Measurements from ENCODE around the gene TYMP. TPM values are rescaled to one million over a fixed set of nuclear protein-coding genes. Genes with fewer than 3 reads are reported as not detected.

TYMP gene
- polyA plus RNA-seq, 1 of the 3 experiments (the other 2 are of a cell fraction): 1.7 TPM

DNA sequence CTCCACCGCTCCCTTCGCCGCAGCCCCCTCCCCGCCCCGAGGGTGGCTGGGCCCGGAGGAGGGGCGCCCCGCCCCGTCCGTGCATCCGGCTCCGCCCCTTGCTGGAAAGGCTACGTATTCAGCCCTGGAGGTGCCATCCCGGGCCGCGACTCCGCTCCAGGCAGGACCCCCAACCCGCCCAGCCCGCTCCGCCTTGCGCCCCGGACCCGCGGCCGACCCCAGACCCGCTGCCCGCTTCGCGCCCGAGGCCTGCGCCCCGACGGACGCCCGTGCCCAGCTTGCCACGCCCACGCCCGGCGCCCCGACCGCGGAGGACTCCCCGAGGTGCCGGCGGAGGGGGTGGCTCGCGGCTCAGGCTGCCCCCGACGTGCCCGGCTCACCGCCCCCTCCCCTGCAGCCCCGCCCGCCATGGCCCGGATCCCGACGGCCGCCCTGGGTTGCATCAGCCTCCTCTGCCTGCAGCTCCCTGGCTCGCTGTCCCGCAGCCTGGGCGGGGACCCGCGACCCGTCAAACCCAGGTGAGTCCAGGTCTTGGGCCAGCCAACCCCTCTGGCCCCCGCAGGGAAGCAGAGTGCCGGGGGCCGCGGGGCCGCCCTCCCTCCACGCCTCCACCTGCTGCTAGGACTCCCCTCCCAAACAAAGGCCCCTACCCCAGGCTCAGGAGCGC lies 48.2 kb downstream of the TYMP start, which contains the start of gene ADM2:
ADM2 (plus strand) TSS at position 104 of the 667 bp plus-strand sequence; CDS start at position 409, 305 bp downstream.
- DNase-seq: peak; percentile 91
- Histone ChIP-seq H3K27me3 (ENCODE audit: insufficient read depth) (peaks cover 10% of the 10 kb centered on the region; the same call in 1 of the 2 replicates), H4K20me1 (ENCODE audit: insufficient read depth) (no peaks in the 10 kb centered on the region), H3K4me1 (ENCODE audit: control insufficient read depth in 1 of 2, insufficient read depth in 2 of 2, low read depth in 1 of 2, low read length in 1 of 2) (peaks cover 0 to 2% of the 10 kb centered on the region in 2 experiments; a peak in 1 of 4 replicates), H3K36me3 (replicated peaks in 1 of 2; ENCODE audit: control insufficient read depth in 1 of 2, insufficient read depth in 2 of 2, low read length in 1 of 2) (no peaks in the 10 kb centered on the region), H3K9me3 (no peaks in the 10 kb centered on the region), H3K9me2 (no peaks in the 10 kb centered on the region), H3K4me2 (peak within 1 kb of the TSS; percentile 55), H3K9ac (no peak within 1 kb of the TSS), H3F3A (replicated peaks; ENCODE audit: insufficient read depth) (no peaks in the 10 kb centered on the region), H3K27ac (ENCODE audit: low read depth in 2 of 2, low read length in 1 of 2) (no peak within 1 kb of the TSS), H3K79me2 (ENCODE audit: insufficient read depth) (no peaks in the 10 kb centered on the region), H2AFZ (ENCODE audit: low read depth) (no peak within 1 kb of the TSS), H3K4me3 (ENCODE audit: low read depth in 2 of 2, low read length in 1 of 2) (peak within 1 kb of the TSS; percentile 44 to 48)
- ChIA-PET CTCF (interaction anchor here (0.6 to 1.0 kb wide), 2 partner anchors 10 to 146 kb away, joined by 3 read pairs; no protein-coding TSS in a partner anchor), POLR2A (interaction anchor here (1.8 kb wide), 1 partner anchor 44 kb away, joined by 5 read pairs; the partner anchor contains the start of gene SCO2)
- WGBS (ENCODE audit: low lambda C conversion rate): 56% methylated on average over 15 of the region's 70 CpGs
- no peak for TF ChIP-seq SIN3A (IDR thresholded peaks at IDR 0.05; ENCODE audit: borderline replicate concordance, low read depth, low read length)

DNA sequence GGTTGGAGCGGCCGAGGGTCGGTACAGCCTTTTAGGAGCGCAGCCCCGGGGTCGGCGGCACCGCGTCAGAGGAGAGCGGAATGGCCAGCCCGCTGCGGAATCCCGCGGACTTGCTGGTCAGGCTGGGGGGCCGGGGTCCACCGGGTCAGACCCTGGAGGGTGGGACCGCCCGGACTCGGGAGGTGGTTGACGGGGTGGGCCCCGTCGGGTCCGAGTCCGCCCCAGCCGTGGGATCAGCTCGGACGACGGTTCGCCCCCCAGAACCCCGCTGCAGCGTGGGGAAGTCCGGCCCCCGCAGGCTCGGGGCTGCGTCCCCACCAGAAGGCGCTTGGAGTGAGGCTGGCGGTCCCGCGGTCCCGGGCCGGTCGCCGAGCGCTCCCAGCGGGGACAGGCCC lies 48.8 kb downstream of the TYMP start:
- DNase-seq: no peak
- WGBS (ENCODE audit: low lambda C conversion rate): no CpG with 5 or more reads among the region's 45 CpGs
- no peaks in the 10 kb centered on the region for H4K20me1 ChIP-seq (ENCODE audit: insufficient read depth)
- peak overlapping the region; percentile 37; the same call in 1 of the 2 replicates for H3K4me2 ChIP-seq
- no peaks in the 10 kb centered on the region for H3K9me2 ChIP-seq
- H3K4me3 ChIP-seq (ENCODE audit: low read depth in 2 of 2, low read length in 1 of 2): peak overlapping the region; percentile 44 to 48; a peak in 3 of 4 replicates
- no peak overlapping the region for H3K27ac ChIP-seq (ENCODE audit: low read depth in 2 of 2, low read length in 1 of 2)
- CTCF ChIA-PET: interaction anchor here (1.0 to 1.4 kb wide), 2 partner anchors 10 to 17 kb away, joined by 3 read pairs; no protein-coding TSS in a partner anchor
- H3K9me3 ChIP-seq: no peaks in the 10 kb centered on the region
- H3K79me2 ChIP-seq (ENCODE audit: insufficient read depth): no peaks in the 10 kb centered on the region
- POLR2A ChIA-PET: interaction anchor here (1.8 kb wide), 1 partner anchor 45 kb away, joined by 5 read pairs; the partner anchor contains the start of gene SCO2
- no peaks in the 10 kb centered on the region for H3K36me3 ChIP-seq (replicated peaks in 1 of 2; ENCODE audit: control insufficient read depth in 1 of 2, insufficient read depth in 2 of 2, low read length in 1 of 2)
- H3K27me3 ChIP-seq (ENCODE audit: insufficient read depth): peaks cover 10% of the 10 kb centered on the region; the same call in 1 of the 2 replicates
- no peak overlapping the region for H3K9ac ChIP-seq
- H2AFZ ChIP-seq (ENCODE audit: low read depth): no peak overlapping the region
- no peaks in the 10 kb centered on the region for H3F3A ChIP-seq (replicated peaks; ENCODE audit: insufficient read depth)
- H3K4me1 ChIP-seq (ENCODE audit: control insufficient read depth in 1 of 2, insufficient read depth in 2 of 2, low read depth in 1 of 2, low read length in 1 of 2): peaks cover 0 to 2% of the 10 kb centered on the region in 2 experiments; a peak in 1 of 4 replicates
- TF ChIP-seq, protein P1, sequence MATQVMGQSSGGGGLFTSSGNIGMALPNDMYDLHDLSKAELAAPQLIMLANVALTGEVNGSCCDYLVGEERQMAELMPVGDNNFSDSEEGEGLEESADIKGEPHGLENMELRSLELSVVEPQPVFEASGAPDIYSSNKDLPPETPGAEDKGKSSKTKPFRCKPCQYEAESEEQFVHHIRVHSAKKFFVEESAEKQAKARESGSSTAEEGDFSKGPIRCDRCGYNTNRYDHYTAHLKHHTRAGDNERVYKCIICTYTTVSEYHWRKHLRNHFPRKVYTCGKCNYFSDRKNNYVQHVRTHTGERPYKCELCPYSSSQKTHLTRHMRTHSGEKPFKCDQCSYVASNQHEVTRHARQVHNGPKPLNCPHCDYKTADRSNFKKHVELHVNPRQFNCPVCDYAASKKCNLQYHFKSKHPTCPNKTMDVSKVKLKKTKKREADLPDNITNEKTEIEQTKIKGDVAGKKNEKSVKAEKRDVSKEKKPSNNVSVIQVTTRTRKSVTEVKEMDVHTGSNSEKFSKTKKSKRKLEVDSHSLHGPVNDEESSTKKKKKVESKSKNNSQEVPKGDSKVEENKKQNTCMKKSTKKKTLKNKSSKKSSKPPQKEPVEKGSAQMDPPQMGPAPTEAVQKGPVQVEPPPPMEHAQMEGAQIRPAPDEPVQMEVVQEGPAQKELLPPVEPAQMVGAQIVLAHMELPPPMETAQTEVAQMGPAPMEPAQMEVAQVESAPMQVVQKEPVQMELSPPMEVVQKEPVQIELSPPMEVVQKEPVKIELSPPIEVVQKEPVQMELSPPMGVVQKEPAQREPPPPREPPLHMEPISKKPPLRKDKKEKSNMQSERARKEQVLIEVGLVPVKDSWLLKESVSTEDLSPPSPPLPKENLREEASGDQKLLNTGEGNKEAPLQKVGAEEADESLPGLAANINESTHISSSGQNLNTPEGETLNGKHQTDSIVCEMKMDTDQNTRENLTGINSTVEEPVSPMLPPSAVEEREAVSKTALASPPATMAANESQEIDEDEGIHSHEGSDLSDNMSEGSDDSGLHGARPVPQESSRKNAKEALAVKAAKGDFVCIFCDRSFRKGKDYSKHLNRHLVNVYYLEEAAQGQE (IDR thresholded peaks at IDR 0.05; ENCODE audit: low read depth, low read length): no peak
- TF ChIP-seq POLR2AphosphoS5 (IDR thresholded peaks at IDR 0.05; ENCODE audit: low read depth, low read length): no peak
- no peak for TF ChIP-seq ELF1 (IDR thresholded peaks at IDR 0.05)
- no peak for TF ChIP-seq FOXM1 (IDR thresholded peaks at IDR 0.05; ENCODE audit: low read depth)
- TF ChIP-seq RFX5 (IDR thresholded peaks at IDR 0.05; ENCODE audit: low read length): no peak
- no peak for TF ChIP-seq MXI1 (IDR thresholded peaks at IDR 0.05; ENCODE audit: low read depth, low read length)
- TF ChIP-seq FOXJ3 (CRISPR knock-in tag; IDR thresholded peaks at IDR 0.05): no peak
- TF ChIP-seq TCF12 (IDR thresholded peaks at IDR 0.05): no peak
- no peak for TF ChIP-seq TEAD4 (IDR thresholded peaks at IDR 0.05; ENCODE audit: borderline replicate concordance, insufficient read depth)
- no peak for TF ChIP-seq TAF1 (IDR thresholded peaks at IDR 0.05; ENCODE audit: borderline replicate concordance, low read depth, low read length)
- TF ChIP-seq, protein P2, sequence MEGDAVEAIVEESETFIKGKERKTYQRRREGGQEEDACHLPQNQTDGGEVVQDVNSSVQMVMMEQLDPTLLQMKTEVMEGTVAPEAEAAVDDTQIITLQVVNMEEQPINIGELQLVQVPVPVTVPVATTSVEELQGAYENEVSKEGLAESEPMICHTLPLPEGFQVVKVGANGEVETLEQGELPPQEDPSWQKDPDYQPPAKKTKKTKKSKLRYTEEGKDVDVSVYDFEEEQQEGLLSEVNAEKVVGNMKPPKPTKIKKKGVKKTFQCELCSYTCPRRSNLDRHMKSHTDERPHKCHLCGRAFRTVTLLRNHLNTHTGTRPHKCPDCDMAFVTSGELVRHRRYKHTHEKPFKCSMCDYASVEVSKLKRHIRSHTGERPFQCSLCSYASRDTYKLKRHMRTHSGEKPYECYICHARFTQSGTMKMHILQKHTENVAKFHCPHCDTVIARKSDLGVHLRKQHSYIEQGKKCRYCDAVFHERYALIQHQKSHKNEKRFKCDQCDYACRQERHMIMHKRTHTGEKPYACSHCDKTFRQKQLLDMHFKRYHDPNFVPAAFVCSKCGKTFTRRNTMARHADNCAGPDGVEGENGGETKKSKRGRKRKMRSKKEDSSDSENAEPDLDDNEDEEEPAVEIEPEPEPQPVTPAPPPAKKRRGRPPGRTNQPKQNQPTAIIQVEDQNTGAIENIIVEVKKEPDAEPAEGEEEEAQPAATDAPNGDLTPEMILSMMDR (IDR thresholded peaks at IDR 0.05): no peak
- no peak for TF ChIP-seq GATA2 (CRISPR knock-in tag; IDR thresholded peaks at IDR 0.05)
- TF ChIP-seq, protein P3, sequence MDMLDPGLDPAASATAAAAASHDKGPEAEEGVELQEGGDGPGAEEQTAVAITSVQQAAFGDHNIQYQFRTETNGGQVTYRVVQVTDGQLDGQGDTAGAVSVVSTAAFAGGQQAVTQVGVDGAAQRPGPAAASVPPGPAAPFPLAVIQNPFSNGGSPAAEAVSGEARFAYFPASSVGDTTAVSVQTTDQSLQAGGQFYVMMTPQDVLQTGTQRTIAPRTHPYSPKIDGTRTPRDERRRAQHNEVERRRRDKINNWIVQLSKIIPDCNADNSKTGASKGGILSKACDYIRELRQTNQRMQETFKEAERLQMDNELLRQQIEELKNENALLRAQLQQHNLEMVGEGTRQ (IDR thresholded peaks at IDR 0.05; ENCODE audit: borderline replicate concordance, low read depth, low read length): no peak
- no peak for TF ChIP-seq SMC3 (IDR thresholded peaks at IDR 0.05; ENCODE audit: low read depth, low read length)
- TF ChIP-seq MEF2A (IDR thresholded peaks at IDR 0.05; ENCODE audit: borderline replicate concordance, low read depth): no peak
- no peak for TF ChIP-seq RAD21 (IDR thresholded peaks at IDR 0.05; ENCODE audit: low read length)
- TF ChIP-seq, protein P4, sequence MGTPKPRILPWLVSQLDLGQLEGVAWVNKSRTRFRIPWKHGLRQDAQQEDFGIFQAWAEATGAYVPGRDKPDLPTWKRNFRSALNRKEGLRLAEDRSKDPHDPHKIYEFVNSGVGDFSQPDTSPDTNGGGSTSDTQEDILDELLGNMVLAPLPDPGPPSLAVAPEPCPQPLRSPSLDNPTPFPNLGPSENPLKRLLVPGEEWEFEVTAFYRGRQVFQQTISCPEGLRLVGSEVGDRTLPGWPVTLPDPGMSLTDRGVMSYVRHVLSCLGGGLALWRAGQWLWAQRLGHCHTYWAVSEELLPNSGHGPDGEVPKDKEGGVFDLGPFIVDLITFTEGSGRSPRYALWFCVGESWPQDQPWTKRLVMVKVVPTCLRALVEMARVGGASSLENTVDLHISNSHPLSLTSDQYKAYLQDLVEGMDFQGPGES (IDR thresholded peaks at IDR 0.05; ENCODE audit: low read depth, low read length): no peak
- no peak for TF ChIP-seq NFIC (IDR thresholded peaks at IDR 0.05; ENCODE audit: borderline replicate concordance)

Measured in SK-N-SH (cell line).